NK-92 treated with Interleukin-12 subunit alpha and Interleukin-12 subunit beta, amount 100 ng/mL, for 24 hours (cell line): ENCODE data around the gene GLT1D1.

Experiments used
- DNase-seq: peaks from one replicate; lab custom pipeline; 2025; lab: John Stamatoyannopoulos, UW

GLT1D1 gene

DNA sequence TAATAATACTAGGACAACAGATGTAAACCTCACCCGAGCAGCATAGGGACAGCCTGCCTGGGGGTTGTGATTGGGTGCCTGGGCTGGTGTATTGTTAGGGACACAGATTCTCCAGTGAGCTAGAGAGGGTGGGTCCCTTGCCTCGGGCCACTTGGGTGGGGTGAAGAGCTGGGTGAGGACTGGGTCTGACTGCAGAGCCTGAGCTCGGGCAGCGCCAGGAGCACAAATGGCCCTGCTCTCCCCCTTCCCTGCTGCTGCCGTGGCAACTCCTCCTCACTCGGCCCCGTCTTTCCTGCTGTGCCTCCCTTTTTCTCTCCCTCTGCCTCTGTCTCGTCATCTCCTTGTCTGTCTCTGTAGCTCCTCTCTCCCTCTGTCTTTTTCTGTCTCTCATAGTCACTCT lies 115.4 kb downstream of the GLT1D1 start:
- no peak for DNase-seq

- no peak for DNase-seq
Measured at GRCh38 chr12:128969480-128970055, 116.3 kb downstream of the GLT1D1 start.

DNA sequence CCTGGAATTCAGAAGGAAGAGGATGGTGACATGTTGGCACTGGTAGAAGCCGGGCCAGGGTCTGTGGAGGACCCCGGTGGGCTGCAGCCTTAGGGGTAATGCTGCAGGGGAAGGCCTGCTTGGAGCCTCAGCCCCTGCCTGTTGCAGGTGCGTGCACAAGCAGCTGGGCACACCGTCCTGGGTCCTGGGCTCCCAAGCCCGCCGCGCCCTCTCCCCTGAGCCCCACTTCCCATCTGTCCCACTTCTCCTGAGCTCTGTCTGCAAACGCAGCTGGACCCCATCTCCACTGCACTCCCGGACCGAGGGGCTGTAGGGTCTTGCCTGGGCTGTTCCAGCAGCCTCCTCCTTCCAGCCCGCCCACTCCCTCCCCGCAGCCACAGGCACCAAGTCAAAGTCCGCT lies 116.8 kb downstream of the GLT1D1 start:
- DNase-seq, result no peak

GRCh38 chr12:128970941-128971340 lies 117.7 kb downstream of the GLT1D1 start:
- no peak for DNase-seq

GRCh38 chr12:128971802-128972201 lies 118.5 kb downstream of the GLT1D1 start:
- no peak for DNase-seq

- no peak for DNase-seq
Measured at GRCh38 chr12:128973883-128974681, 120.8 kb downstream of the GLT1D1 start.

GRCh38 chr12:128974881-128975280 lies 121.6 kb downstream of the GLT1D1 start:
- no peak for DNase-seq

DNA sequence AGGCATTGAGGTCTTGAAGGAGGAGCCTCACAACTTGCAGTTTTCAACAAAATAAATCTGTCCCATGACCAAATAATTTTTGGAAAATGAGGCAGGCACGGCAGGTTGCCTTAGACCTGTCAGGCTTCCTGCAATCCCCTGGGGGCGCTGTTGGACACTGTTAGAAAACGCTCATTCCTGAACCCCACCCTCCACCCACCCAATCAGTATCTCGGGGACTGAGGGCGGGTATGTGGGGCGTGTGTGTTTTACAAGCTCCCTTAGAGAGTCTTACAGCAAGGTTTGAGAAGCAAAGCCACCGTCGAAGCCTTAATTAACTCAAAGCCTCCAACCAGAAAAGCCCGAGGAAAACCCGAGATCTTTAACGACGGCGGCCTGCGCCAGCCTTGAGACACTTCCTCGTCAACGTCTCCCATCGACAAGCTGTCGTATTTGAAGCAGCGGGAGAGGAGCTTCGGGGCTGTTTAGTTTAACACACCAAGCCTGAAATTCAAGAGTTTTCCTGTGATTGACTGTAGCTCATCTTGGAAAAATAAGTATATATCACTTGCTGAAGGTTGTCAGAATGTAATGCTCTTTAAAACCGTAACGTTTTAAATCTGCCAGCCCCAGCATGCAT lies 123.0 kb downstream of the GLT1D1 start:
- DNase-seq, result no peak

DNA sequence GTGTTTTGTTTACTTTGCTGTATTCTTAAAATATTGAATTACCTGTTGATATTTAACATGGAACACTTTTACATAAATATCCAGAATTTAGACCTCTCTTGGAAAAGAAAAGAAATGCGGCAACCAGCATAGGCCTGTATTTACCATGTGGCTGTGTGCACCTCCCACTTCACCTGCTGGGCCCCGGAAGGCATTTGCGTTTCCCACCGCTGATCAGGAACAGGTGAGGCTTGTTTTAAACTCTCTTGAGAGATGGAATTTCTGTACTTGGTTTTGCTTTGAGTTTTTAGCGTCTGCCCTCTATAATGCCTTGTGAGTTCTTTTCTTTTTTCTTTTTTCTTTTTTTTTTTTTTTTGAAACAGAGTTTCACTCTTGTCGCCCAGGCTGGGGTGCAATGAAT lies 124.2 kb downstream of the GLT1D1 start:
- no peak for DNase-seq

DNA sequence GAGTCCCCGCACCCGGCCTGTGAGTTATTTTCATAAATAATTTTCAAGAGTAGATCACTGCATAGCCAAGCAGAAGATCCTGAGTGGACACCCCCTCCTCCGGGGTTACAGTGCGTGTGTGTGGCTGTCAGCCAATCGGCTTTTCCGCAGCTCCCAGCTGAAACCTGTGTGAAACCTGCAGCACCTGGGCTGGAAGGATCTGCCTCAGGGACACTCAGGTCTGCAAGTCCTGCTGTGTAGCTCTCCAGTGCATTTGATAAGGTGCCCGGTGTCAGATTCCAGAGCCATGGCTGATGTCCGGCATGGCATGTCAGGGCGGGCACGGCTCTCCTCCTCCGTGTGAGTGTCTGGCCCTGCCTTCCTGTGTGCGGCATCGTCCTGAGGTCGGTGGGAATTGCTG lies 124.8 kb downstream of the GLT1D1 start:
- DNase-seq, result no peak

GRCh38 chr12:128980623-128981022 lies 127.3 kb downstream of the GLT1D1 start:
- DNase-seq, result no peak

GRCh38 chr12:128981971-128982533 lies 128.8 kb downstream of the GLT1D1 start:
- no peak for DNase-seq

GRCh38 chr12:128982933-128983332 lies 129.7 kb downstream of the GLT1D1 start:
- DNase-seq, result no peak

DNA sequence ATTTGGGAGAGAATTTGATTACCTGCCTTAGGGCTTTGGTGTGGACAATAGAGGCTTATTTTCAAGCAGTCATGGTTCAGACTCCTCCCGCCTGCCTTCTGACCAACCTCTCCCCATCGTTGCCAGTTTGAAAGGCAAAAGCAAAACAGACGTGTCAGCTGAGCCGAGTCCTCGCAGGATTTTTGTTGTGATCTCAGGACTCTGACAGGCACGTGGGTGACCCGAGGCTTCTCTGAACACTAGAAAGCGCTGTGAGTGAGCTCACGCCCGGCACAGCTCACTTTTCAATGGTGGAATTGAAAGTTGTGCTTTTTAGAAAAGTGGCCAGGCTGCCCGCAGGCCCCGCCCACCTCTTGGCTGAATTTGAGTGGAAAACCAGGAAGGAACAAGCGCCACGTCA lies 130.1 kb downstream of the GLT1D1 start:
- no peak for DNase-seq

GRCh38 chr12:128986957-128987356 lies 133.7 kb downstream of the GLT1D1 start:
- no peak for DNase-seq

- no peak for DNase-seq
Measured at GRCh38 chr12:128989287-128989686, 136.0 kb downstream of the GLT1D1 start.

DNA sequence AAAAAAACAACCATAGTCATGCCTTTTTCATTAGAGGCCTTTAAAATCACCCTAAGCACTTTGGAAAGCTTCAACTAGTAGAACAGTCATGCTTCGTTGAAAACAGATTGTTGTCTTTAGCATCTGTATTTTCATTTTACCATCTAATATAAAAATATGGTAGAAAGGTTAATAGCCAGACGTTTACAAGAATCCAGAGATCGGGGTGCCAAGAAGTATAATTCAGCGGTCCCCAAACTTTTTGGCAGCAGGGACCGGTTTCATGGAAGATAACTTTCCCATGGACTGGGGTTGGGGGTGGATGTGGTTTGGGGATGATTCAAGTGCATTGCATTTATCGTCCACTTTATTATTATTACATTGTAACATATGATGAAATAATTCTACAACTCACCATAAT lies 138.4 kb downstream of the GLT1D1 start:
- DNase-seq, result no peak

GRCh38 chr12:128992116-128992515 lies 138.8 kb downstream of the GLT1D1 start:
- no peak for DNase-seq

- no peak for DNase-seq
Measured at GRCh38 chr12:128992550-128992949, 139.3 kb downstream of the GLT1D1 start.

GRCh38 chr12:128994856-128995255 lies 141.6 kb downstream of the GLT1D1 start:
- DNase-seq, result no peak

DNA sequence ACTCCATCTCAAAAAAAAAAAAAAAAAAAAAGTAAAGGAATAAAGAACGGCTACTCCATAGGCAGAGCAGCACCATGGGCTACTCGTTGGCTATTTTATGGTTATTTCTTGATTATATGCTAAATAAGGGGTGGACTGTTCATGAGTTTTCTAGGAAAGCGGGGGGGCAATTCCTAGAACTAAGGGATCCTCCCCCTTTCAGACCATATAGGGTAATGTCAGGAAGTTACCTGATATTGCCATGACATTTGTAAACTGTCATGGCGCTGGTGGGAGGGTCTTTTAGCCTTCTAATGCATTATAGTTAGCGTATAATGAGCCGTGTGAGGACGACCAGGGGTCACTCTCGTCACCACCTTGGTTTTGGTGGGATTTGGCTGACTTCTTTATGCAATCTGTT lies 142.3 kb downstream of the GLT1D1 start:
- no peak for DNase-seq

DNA sequence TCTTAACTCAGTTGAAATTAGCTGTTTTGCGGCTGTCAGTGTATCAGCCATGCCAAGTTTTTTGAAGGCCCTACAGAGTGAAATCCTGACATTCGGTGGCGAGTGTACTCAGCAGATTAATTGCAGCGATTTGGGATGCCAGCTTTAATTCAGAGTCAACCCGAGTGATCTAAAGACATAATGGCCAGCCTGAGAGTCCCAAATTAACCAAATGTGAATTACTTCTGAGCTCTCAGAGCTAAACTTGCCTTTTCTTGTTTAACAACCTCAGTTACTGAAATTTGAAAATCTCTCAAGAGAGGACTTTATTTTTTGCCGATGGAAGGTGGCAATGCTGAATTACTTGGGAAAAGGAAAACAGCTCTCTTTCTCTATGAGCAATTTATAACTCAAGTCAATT lies 148.5 kb downstream of the GLT1D1 start:
- no peak for DNase-seq

- DNase-seq, result no peak
Measured at GRCh38 chr12:129002427-129002826, 149.1 kb downstream of the GLT1D1 start.
